WTC11 (cell line): ENCODE data around the gene KIFBP.

Experiments used
- AFF4 ChIP-seq: sonication (generic); formaldehyde crosslinking; IDR thresholded peaks from 2 replicates; pipeline ENCODE4 v1.8.1; 2023; ENCODE audit warnings: mild to moderate bottlenecking, missing genetic modification reagents, borderline replicate concordance
- AR ChIP-seq: fragments of 250-450 bp; sonication (Bioruptor Pico); IDR thresholded peaks from 2 replicates; pipeline ENCODE4 v1.9.0; 2021; ENCODE audit warnings: mild to moderate bottlenecking
- CREM ChIP-seq: sonication (generic); formaldehyde crosslinking; IDR thresholded peaks from 2 replicates; pipeline ENCODE4 v1.8.1; 2022; ENCODE audit warnings: mild to moderate bottlenecking, missing genetic modification reagents, moderate library complexity
- CTCF ChIP-seq: fragments of 200-600 bp; IDR thresholded peaks from 2 replicates; pipeline ENCODE4 v1.8.0; 2022; ENCODE audit warnings: antibody characterized with exemption
- ELF4 ChIP-seq: sonication (generic); formaldehyde crosslinking; IDR thresholded peaks from 2 replicates; pipeline ENCODE4 v1.8.1; 2022; ENCODE audit warnings: low read depth, mild to moderate bottlenecking, moderate library complexity, missing genetic modification reagents
- EMX1 ChIP-seq: fragments of 250-450 bp; sonication (Bioruptor Pico); IDR thresholded peaks from 2 replicates; pipeline ENCODE4 v1.8.0; 2021; ENCODE audit warnings: mild to moderate bottlenecking
- ESRRA ChIP-seq: sonication (generic); formaldehyde crosslinking; IDR thresholded peaks from 2 replicates; pipeline ENCODE4 v1.8.1; 2022; ENCODE audit warnings: mild to moderate bottlenecking, missing genetic modification reagents, borderline replicate concordance
- FOXJ3 ChIP-seq: sonication (generic); formaldehyde crosslinking; IDR thresholded peaks from 2 replicates; pipeline ENCODE4 v1.9.0; 2021; ENCODE audit warnings: missing genetic modification reagents, mild to moderate bottlenecking, borderline replicate concordance
- MLX ChIP-seq: sonication (generic); formaldehyde crosslinking; IDR thresholded peaks from 2 replicates; pipeline ENCODE4 v1.8.1; 2023; ENCODE audit warnings: mild to moderate bottlenecking, missing genetic modification reagents, moderate library complexity
- NR1H2 ChIP-seq: sonication (generic); formaldehyde crosslinking; IDR thresholded peaks from 2 replicates; pipeline ENCODE4 v1.9.0; 2021; ENCODE audit warnings: mild to moderate bottlenecking, moderate library complexity, missing genetic modification reagents
- SP1 ChIP-seq: sonication (generic); formaldehyde crosslinking; conservative IDR thresholded peaks from 2 replicates; pipeline ENCODE4 v1.8.1; 2022; ENCODE audit warnings: missing genetic modification reagents
- ZBTB21 ChIP-seq: sonication (generic); formaldehyde crosslinking; IDR thresholded peaks from 2 replicates; pipeline ENCODE4 v1.8.1; 2023; ENCODE audit warnings: mild to moderate bottlenecking, missing genetic modification reagents, borderline replicate concordance
- ZSCAN18 ChIP-seq: fragments of 250-450 bp; sonication (Bioruptor Pico); IDR thresholded peaks from 2 replicates; pipeline ENCODE4 v2.1.2; 2022; ENCODE audit warnings: mild to moderate bottlenecking, moderate library complexity

- TF ChIP-seq ZBTB21 (CRISPR knock-in tag), result no peak
- no peak for TF ChIP-seq EMX1 (CRISPR knock-in tag)
- no peak for TF ChIP-seq CTCF
- TF ChIP-seq AR (CRISPR knock-in tag), result no peak
- TF ChIP-seq NR1H2, result no peak
- no peak for TF ChIP-seq ESRRA (CRISPR knock-in tag)
- TF ChIP-seq MLX (CRISPR knock-in tag), result no peak
- no peak for TF ChIP-seq AFF4 (CRISPR knock-in tag)
- TF ChIP-seq ZSCAN18 (CRISPR knock-in tag), result no peak
- no peak for TF ChIP-seq CREM (CRISPR knock-in tag)
- TF ChIP-seq SP1 (CRISPR knock-in tag), result no peak
- TF ChIP-seq ELF4 (CRISPR knock-in tag), result no peak
- TF ChIP-seq FOXJ3 (CRISPR knock-in tag), result no peak
These were observed 28.7 kb upstream of the KIFBP start for GRCh38 chr10:68959695-68960527.
